Measurements from ENCODE around the gene NLRP14.

The NLRP14 gene

DNA sequence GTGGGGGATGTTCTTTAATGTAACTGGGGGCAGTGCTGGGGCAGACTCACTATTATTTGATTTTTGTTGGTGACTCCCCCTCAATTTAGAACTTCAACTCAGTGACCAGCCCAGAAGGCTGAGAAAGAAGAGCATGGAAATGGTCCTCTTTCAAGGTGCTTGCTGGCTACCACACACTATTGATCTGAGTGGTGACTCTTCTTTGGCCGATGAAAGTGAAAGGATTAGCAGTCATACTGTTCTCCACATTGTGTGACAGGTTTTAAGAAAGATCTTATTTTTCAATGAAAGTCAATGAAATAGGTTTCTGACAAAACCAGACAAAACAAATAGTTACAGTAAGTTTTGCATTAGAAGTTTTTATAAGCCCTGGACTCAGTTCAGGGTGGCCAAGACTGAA lies 29.9 kb downstream of the NLRP14 start:
- DNase-seq (ENCODE audit: low read depth in 3 of 3, low spot score in 1 of 3) = no peak

- no peak for DNase-seq (ENCODE audit: low read depth in 3 of 3, low spot score in 1 of 3)
Measured at GRCh38 chr11:7056828-7057513, 36.7 kb downstream of the NLRP14 start.

- DNase-seq (ENCODE audit: low read depth in 3 of 3, low spot score in 1 of 3) = no peak
Measured at GRCh38 chr11:7057641-7058040, 37.4 kb downstream of the NLRP14 start.

DNA sequence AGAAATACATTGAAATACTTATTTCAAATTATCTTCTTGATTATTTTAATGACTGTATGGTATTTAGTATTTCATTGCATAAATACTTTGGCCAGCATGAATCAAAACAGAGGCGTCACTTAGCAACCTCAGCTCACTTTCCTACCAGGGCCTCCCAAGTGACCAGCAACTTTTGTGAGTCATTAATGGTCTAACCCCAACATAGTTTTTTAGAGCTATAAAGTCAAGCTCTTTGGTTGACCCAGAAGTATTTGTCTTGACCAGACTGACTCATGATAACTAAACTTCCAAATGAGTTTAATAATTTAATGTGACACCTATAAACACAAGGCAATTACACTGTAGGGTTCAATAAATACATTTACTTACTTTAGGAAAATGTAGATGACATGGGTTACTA lies 40.6 kb downstream of the NLRP14 start:
- no peak for DNase-seq (ENCODE audit: low read depth in 3 of 3, low spot score in 1 of 3)

DNA sequence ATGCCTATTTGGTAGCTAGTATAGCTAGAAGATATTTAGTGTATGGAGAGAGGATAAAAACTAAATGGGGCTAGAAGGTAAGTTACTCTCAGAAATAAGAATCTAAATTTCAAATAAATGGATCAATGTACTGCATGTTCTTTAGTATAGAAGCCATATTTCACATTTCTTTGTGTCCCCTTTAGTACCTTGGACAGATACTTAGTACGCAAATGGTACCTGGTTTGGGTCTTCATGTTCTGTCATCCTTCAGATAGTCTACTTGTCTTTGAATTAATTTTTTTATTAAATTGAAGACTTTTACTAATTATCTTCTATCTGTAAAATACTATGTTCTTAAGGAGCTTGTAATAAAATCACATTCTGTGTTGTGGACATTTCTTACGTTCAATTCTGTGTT lies 42.3 kb downstream of the NLRP14 start:
- DNase-seq (ENCODE audit: low read depth in 3 of 3, low spot score in 1 of 3) = no peak

GRCh38 chr11:7072401-7073028 lies 52.2 kb downstream of the NLRP14 start:
- DNase-seq (ENCODE audit: low read depth in 3 of 3, low spot score in 1 of 3) = no peak

DNA sequence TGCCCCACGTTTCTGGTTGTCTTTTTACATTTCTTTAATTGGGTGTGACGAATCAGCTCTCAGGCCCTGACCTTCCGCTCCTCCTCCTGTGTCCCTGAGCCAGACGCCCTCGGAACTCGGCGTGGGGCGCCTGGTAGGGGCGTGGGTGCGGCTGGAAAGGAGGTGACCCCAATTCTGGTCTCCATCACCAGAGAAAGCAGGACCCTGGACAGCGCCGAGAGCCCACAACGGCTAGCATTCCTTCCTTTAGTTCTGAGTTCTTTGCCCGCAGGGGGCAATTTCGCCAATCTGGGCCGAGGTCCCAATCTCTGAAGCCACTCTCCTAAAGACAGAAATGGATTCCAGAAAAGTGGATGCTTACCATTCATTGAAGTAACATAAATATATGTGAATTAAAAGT lies 56.8 kb downstream of the NLRP14 start:
- DNase-seq (ENCODE audit: low read depth in 3 of 3, low spot score in 1 of 3) = no peak

- no peak for DNase-seq (ENCODE audit: low read depth in 3 of 3, low spot score in 1 of 3)
Measured at GRCh38 chr11:7079545-7080135, 59.4 kb downstream of the NLRP14 start.

DNA sequence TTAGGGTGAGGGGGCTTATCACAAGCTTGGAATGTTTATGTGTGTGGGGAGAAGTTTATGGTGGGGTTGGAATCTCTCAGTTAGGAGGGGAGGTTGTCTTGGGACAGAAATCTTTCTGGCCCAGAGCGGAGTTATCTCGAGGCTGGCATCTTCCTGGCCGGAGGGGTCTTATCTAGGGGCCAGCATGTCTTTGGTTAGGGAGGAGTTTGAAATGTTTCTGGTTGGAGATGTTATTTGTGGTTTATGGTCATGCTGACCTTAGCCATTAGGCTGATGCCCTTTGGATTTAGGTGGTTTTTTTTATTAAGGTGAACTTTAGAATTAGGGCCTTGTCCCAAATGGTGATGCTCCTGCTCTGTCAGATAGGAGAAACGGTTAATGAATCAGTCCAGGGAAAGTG lies 60.6 kb downstream of the NLRP14 start:
- DNase-seq (ENCODE audit: low read depth in 3 of 3, low spot score in 1 of 3) = no peak

DNA sequence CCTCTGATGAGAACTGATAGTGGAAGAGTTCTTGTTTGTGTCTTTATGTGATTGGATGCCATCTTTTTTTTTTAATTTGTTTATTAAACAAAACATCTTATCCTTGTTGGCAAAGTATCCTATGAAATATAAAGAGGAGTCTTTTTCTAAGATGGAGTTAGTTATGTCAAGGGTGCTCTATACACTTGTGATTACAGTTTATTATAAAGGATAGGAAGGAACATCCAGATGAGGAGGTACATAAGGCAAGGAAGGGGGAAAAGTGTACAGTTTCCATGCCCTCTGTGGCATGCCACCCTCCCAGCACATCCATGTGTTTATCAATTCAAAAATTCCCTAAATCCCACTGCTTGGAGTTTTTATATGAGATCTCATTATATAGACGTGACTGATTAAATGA lies 61.2 kb downstream of the NLRP14 start:
- no peak for DNase-seq (ENCODE audit: low read depth in 3 of 3, low spot score in 1 of 3)

- no peak for DNase-seq (ENCODE audit: low read depth in 3 of 3, low spot score in 1 of 3)
Measured at GRCh38 chr11:7088921-7089320, 68.6 kb downstream of the NLRP14 start, which contains the start of gene RBMXL2. RBMXL2 (plus strand) TSS chr11:7088998; CDS start chr11:7089121, 123 bp downstream.

GRCh38 chr11:7089328-7090251 lies 69.3 kb downstream of the NLRP14 start:
- no peak for DNase-seq (ENCODE audit: low read depth in 3 of 3, low spot score in 1 of 3)

- DNase-seq (ENCODE audit: low read depth in 3 of 3, low spot score in 1 of 3) = no peak
Measured at GRCh38 chr11:7098235-7098832, 78.1 kb downstream of the NLRP14 start.

GRCh38 chr11:7115780-7116179 lies 95.5 kb downstream of the NLRP14 start:
- DNase-seq (ENCODE audit: low read depth in 3 of 3, low spot score in 1 of 3) = no peak

DNA sequence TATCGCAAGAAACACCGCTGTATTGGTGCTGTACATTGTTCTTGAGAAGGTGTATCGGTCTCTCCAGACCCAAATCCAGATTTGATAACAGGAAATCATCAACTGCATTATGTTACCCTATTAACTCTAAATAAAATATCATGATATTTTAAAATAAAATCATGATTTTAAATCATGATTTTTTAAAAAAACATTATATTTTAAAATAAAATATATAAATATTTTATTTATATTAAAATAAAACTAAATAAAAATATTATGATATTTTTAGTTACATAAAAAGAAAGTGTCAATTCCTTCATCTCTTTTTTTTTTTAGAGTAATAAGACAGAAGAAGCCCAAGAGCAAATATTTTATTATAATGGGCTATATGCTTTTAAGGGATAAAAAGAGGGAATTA lies 96.1 kb downstream of the NLRP14 start:
- no peak for DNase-seq (ENCODE audit: low read depth in 3 of 3, low spot score in 1 of 3)

Measured in stimulated activated CD4-positive, alpha-beta T cell treated with anti-CD3 and anti-CD28 coated beads, TNF-alpha, amount 100 ng/mL, for 1 hour (primary cell).